ENCODE results near the gene SESTD1.

DNA sequence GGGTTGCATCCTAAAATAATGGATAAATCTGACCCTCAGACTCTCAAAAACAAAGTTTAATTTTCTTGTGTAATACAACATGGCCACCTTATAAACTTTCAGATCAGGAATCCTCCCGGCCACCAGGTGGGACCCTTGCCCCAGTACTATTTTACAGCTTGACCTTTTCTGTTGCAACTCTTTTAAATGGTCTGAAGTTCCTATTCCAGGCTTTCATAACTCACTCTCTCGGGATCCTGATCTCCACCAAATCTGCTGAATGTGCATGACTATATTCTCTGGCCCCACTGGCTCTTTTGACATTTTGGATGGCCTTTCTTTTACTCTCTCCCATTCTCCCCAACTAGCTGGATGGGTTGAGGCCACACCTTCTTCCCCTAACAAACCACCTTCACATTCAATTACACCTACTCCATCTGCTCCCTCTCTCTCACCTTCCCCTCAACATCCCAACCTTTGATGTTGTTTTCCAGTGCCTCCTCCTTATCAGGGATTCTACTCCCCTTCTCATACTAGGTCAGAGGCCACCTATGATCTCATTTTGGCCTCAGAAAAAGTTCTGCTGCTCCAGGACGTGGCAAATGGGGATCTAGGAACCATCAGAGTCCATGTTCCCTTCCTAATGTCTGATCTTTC is 70.8 kb downstream of the SESTD1 start:
- TF ChIP-seq RFX5 (IDR thresholded peaks at IDR 0.05; ENCODE audit: low read depth, low read length) = no peak
- no peak for TF ChIP-seq MXI1 (IDR thresholded peaks at IDR 0.05; ENCODE audit: borderline replicate concordance, low read depth, low read length)
- TF ChIP-seq, protein P1, sequence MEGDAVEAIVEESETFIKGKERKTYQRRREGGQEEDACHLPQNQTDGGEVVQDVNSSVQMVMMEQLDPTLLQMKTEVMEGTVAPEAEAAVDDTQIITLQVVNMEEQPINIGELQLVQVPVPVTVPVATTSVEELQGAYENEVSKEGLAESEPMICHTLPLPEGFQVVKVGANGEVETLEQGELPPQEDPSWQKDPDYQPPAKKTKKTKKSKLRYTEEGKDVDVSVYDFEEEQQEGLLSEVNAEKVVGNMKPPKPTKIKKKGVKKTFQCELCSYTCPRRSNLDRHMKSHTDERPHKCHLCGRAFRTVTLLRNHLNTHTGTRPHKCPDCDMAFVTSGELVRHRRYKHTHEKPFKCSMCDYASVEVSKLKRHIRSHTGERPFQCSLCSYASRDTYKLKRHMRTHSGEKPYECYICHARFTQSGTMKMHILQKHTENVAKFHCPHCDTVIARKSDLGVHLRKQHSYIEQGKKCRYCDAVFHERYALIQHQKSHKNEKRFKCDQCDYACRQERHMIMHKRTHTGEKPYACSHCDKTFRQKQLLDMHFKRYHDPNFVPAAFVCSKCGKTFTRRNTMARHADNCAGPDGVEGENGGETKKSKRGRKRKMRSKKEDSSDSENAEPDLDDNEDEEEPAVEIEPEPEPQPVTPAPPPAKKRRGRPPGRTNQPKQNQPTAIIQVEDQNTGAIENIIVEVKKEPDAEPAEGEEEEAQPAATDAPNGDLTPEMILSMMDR (conservative IDR thresholded peaks at IDR 0.05; ENCODE audit: low read depth, low read length) = no peak
- no peak for TF ChIP-seq POLR2A (IDR thresholded peaks at IDR 0.05; ENCODE audit: low read depth, low read length)
- TF ChIP-seq MAZ (IDR thresholded peaks at IDR 0.05; ENCODE audit: borderline replicate concordance, low read depth, low read length) = no peak
- TF ChIP-seq CEBPB (IDR thresholded peaks at IDR 0.05; ENCODE audit: low read depth, low read length) = no peak
- TF ChIP-seq, protein P2, sequence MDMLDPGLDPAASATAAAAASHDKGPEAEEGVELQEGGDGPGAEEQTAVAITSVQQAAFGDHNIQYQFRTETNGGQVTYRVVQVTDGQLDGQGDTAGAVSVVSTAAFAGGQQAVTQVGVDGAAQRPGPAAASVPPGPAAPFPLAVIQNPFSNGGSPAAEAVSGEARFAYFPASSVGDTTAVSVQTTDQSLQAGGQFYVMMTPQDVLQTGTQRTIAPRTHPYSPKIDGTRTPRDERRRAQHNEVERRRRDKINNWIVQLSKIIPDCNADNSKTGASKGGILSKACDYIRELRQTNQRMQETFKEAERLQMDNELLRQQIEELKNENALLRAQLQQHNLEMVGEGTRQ (IDR thresholded peaks at IDR 0.05; ENCODE audit: low read depth, low read length) = no peak
- no peak for TF ChIP-seq SMC3 (IDR thresholded peaks at IDR 0.05; ENCODE audit: low read depth, low read length)
- no peak for TF ChIP-seq RCOR1 (IDR thresholded peaks at IDR 0.05; ENCODE audit: insufficient replicate concordance, low read length)
